ENCODE measurements around the gene DHX15.

The DHX15 gene

GRCh38 chr4:24482871-24483270, 101.5 kb downstream of the DHX15 start:
- DNase-seq (ENCODE audit: low read depth in 2 of 2): no peak

- DNase-seq (ENCODE audit: low read depth in 2 of 2): no peak
Observed at GRCh38 chr4:24477919-24478318, 106.4 kb downstream of the DHX15 start.

All from stimulated activated CD8-positive, alpha-beta memory T cell treated with anti-CD3 and anti-CD28 coated beads, Interleukin-2, amount 100 ng/mL, for 1 hour (primary cell).